NCI-H69 (cell line): ENCODE measurements around the gene EPSTI1.
A peak's percentile ranks its signal among the peaks of the same experiment; 100 is the strongest.
"Not testable (repeated sequence)": the region's sequence is repeated elsewhere in the genome, so short reads cannot be mapped to it uniquely, and the experiment has no call there.

ENCODE experiments used
- DNase-seq: peaks from one replicate; lab custom pipeline; 2025; lab: John Stamatoyannopoulos, UW

Gene EPSTI1

GRCh38 chr13:43005460-43006236 lies 13.6 kb upstream of the EPSTI1 start:
- no peak for DNase-seq

- DNase-seq, result no peak
Measured at GRCh38 chr13:43003729-43004128, 11.7 kb upstream of the EPSTI1 start.

- no peak for DNase-seq
Measured at GRCh38 chr13:43003010-43003409, 11.0 kb upstream of the EPSTI1 start.

- DNase-seq, result no peak
Measured at GRCh38 chr13:43002021-43002420, 10.0 kb upstream of the EPSTI1 start.

GRCh38 chr13:43000676-43001075 lies 8.6 kb upstream of the EPSTI1 start:
- DNase-seq, result no peak

- no peak for DNase-seq
Measured at GRCh38 chr13:42999491-42999890, 7.5 kb upstream of the EPSTI1 start.

GRCh38 chr13:42997381-42997780 lies 5.3 kb upstream of the EPSTI1 start:
- DNase-seq, result no peak

- no peak for DNase-seq
Measured at GRCh38 chr13:42996584-42996983, 4.5 kb upstream of the EPSTI1 start.

GRCh38 chr13:42994878-42995277 lies 2.8 kb upstream of the EPSTI1 start:
- DNase-seq, result no peak

- no peak for DNase-seq
Measured at GRCh38 chr13:42992764-42993122, 702 bp upstream of the EPSTI1 start.

- DNase-seq, result not testable (repeated sequence)
Measured at GRCh38 chr13:42991233-42991897, 676 bp downstream of the EPSTI1 start.

GRCh38 chr13:42990291-42991232 lies 1.5 kb downstream of the EPSTI1 start:
- DNase-seq, result peak; percentile 63

GRCh38 chr13:42986176-42986574 lies 5.9 kb downstream of the EPSTI1 start:
- no peak for DNase-seq

GRCh38 chr13:42985312-42986175 lies 6.5 kb downstream of the EPSTI1 start:
- DNase-seq, result peak; percentile 65

GRCh38 chr13:42984691-42985090 lies 7.3 kb downstream of the EPSTI1 start:
- no peak for DNase-seq

GRCh38 chr13:42984026-42984425 lies 8.0 kb downstream of the EPSTI1 start:
- DNase-seq, result no peak

GRCh38 chr13:42981853-42982252 lies 10.2 kb downstream of the EPSTI1 start:
- DNase-seq, result no peak

- DNase-seq, result no peak
Measured at GRCh38 chr13:42981317-42981716, 10.7 kb downstream of the EPSTI1 start.

- DNase-seq, result no peak
Measured at GRCh38 chr13:42977219-42977659, 14.8 kb downstream of the EPSTI1 start.

- DNase-seq, result no peak
Measured at GRCh38 chr13:42976066-42976465, 16.0 kb downstream of the EPSTI1 start.

GRCh38 chr13:42973581-42973980 lies 18.5 kb downstream of the EPSTI1 start:
- no peak for DNase-seq
